GM21367 (cell line): ENCODE measurements around the gene ZNF747.
"Not testable (repeated sequence)": the region's sequence is repeated elsewhere in the genome, so short reads cannot be mapped to it uniquely, and the experiment has no call there.

Source experiments
- ATAC-seq: cut with Tn5 transposase; IDR thresholded peaks from one replicate; pipeline ENCODE4 v1.9.1; 2021; ENCODE audit not compliant: unreplicated experiment

Gene ZNF747

GRCh38 chr16:30535106-30535776 is 583 bp upstream of the ZNF747 start:
- no peak for ATAC-seq

GRCh38 chr16:30533748-30534367 is 800 bp downstream of the ZNF747 start:
- ATAC-seq: no peak

GRCh38 chr16:30533146-30533522 is 1.5 kb downstream of the ZNF747 start:
- ATAC-seq: no peak

- ATAC-seq: no peak
Observed at GRCh38 chr16:30532285-30533145, 2.1 kb downstream of the ZNF747 start.

- ATAC-seq: no peak
Observed at GRCh38 chr16:30530163-30531037, 4.3 kb downstream of the ZNF747 start.

GRCh38 chr16:30528799-30529457 is 5.7 kb downstream of the ZNF747 start:
- ATAC-seq: no peak

- ATAC-seq: no peak
Observed at GRCh38 chr16:30527635-30528178, 7.0 kb downstream of the ZNF747 start.

- peak; percentile 74 for ATAC-seq
Observed at GRCh38 chr16:30526823-30527634, 7.6 kb downstream of the ZNF747 start.

- ATAC-seq: no peak
Observed at GRCh38 chr16:30526137-30526822, 8.4 kb downstream of the ZNF747 start, which contains the start of gene ZNF768. ZNF768 (minus strand) TSS chr16:30526566; CDS start chr16:30526413, 153 bp downstream.

GRCh38 chr16:30525844-30526136 is 8.9 kb downstream of the ZNF747 start:
- ATAC-seq: no peak

- no peak for ATAC-seq
Observed at GRCh38 chr16:30524575-30525568, 9.8 kb downstream of the ZNF747 start.

GRCh38 chr16:30523768-30524574 is 10.7 kb downstream of the ZNF747 start:
- ATAC-seq: no peak

GRCh38 chr16:30522702-30523463 is 11.8 kb downstream of the ZNF747 start:
- ATAC-seq: not testable (repeated sequence)

- no peak for ATAC-seq
Observed at GRCh38 chr16:30521873-30522641, 12.6 kb downstream of the ZNF747 start.

GRCh38 chr16:30521476-30521872 is 13.2 kb downstream of the ZNF747 start:
- ATAC-seq: no peak
